Measurements from ENCODE around the gene GFY. TPM values are rescaled to one million over a fixed set of nuclear protein-coding genes. Genes with fewer than 3 reads are reported as not detected.
"Not testable (repeated sequence)": the region's sequence is repeated elsewhere in the genome, so short reads cannot be mapped to it uniquely, and the experiment has no call there.

The GFY gene
- total RNA-seq, 1 donor from 2014 or later, result not detected

DNA sequence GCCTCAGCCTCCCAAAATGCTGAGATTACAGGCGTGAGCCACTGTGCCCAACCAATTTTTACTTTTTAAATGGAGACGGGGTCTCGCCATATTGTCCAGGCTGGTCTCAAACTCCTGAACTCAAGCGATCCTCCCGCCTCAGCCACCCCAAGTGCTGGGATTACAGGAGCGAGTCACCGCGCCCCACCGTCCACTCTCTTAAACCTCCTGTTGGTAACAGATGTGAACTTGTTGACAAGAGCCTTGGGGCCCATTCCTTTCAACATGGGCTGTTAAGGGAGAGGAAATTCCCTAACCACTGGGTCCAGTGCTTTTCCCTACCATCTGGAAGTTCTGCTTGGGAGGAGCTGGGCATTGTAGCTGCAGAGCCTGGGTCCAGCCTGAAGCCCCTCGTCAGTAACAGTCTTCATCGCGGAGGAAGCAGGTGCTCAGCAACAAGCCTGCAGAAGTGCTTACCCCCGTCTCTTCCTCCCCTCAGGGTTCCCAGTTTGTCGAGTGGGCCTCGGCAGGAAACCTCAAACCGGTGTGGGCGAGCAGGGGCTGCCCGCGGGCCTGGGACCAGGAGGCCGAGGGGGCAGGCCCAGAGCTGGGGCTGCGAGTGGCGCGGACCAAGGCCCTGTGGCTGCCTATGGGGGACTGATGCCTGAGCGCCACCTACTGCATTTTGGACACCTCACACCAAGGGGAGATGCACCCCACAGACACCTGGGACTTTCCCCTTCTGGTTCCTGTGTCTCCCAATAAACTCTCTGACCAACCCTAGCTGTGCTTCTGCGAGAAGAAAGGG is 44.8 kb downstream of the GFY start:
- Mint-ChIP-seq H3K27me3 (ENCODE audit: low read depth, unreplicated experiment) (peaks cover 16% of the 10 kb centered on the region), H3K9me3 (ENCODE audit: unreplicated experiment) (no peaks in the 10 kb centered on the region), H3K4me3 (ENCODE audit: unreplicated experiment) (no peak overlapping the region), H3K27ac (ENCODE audit: unreplicated experiment) (no peak overlapping the region), H3K36me3 (ENCODE audit: low read depth, unreplicated experiment) (peaks cover 4% of the 10 kb centered on the region), H3K4me1 (ENCODE audit: low read depth, unreplicated experiment) (no peaks in the 10 kb centered on the region)
- no peak for TF ChIP-seq EZH2 (IDR thresholded peaks at IDR 0.05; ENCODE audit: insufficient read depth, low read length)
- TF ChIP-seq, protein P1, sequence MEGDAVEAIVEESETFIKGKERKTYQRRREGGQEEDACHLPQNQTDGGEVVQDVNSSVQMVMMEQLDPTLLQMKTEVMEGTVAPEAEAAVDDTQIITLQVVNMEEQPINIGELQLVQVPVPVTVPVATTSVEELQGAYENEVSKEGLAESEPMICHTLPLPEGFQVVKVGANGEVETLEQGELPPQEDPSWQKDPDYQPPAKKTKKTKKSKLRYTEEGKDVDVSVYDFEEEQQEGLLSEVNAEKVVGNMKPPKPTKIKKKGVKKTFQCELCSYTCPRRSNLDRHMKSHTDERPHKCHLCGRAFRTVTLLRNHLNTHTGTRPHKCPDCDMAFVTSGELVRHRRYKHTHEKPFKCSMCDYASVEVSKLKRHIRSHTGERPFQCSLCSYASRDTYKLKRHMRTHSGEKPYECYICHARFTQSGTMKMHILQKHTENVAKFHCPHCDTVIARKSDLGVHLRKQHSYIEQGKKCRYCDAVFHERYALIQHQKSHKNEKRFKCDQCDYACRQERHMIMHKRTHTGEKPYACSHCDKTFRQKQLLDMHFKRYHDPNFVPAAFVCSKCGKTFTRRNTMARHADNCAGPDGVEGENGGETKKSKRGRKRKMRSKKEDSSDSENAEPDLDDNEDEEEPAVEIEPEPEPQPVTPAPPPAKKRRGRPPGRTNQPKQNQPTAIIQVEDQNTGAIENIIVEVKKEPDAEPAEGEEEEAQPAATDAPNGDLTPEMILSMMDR (IDR thresholded peaks at IDR 0.05; ENCODE audit: insufficient read depth, low read depth, low read length), result no peak
- no peak overlapping the region for H3K4me3 ChIP-seq (ENCODE audit: insufficient read depth, low read depth, low read length)
- DNase-seq (ENCODE audit: low read depth), result no peak
- H3K79me2 ChIP-seq (ENCODE audit: insufficient read depth, low read length), result no peaks in the 10 kb centered on the region
- no peaks in the 10 kb centered on the region for H4K20me1 ChIP-seq (ENCODE audit: insufficient read depth, low read length)
- no peaks in the 10 kb centered on the region for H3K27me3 ChIP-seq (ENCODE audit: insufficient read depth, low read length)
- no peaks in the 10 kb centered on the region for H3K36me3 ChIP-seq (ENCODE audit: insufficient read depth, low read length)
- no peak overlapping the region for H2AFZ ChIP-seq (ENCODE audit: low read depth, low read length)
- FAIRE-seq, result no peak
- H3K9ac ChIP-seq (ENCODE audit: low read length), result no peak overlapping the region
- peaks cover 4% of the 10 kb centered on the region for H3K4me1 ChIP-seq (ENCODE audit: insufficient read depth, low read length)
- H3K27ac ChIP-seq (ENCODE audit: low read depth, low read length), result no peak overlapping the region
- H3K4me2 ChIP-seq (ENCODE audit: low read length), result no peak overlapping the region
- H3K9me3 ChIP-seq (ENCODE audit: insufficient read depth, low read depth, low read length), result no peaks in the 10 kb centered on the region

DNA sequence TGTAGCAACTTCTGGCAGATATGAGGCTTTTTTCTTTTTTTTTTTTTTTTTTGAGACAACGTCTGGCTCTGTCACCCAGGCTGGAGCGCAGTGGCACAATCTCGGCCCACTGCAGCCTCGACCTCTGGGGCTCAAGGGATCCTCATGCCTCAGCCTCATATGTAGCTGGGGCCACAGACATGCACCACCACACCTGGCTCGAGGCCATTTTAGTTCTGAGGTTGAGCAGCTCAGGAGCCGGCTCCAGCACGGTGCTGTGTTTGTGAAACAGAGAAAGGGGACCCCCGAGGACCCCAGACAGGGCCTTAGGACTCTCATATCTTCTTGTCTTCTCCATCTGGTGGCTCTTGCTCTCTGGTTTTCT is 45.4 kb downstream of the GFY start:
- no peak overlapping the region for H2AFZ ChIP-seq (ENCODE audit: low read depth, low read length)
- no peak overlapping the region for H3K27ac ChIP-seq (ENCODE audit: low read depth, low read length)
- Mint-ChIP-seq H3K27me3 (ENCODE audit: low read depth, unreplicated experiment) (peaks cover 20% of the 10 kb centered on the region), H3K27ac (ENCODE audit: unreplicated experiment) (no peak overlapping the region), H3K9me3 (ENCODE audit: unreplicated experiment) (no peaks in the 10 kb centered on the region), H3K36me3 (ENCODE audit: low read depth, unreplicated experiment) (peaks cover 4% of the 10 kb centered on the region), H3K4me3 (ENCODE audit: unreplicated experiment) (no peak overlapping the region), H3K4me1 (ENCODE audit: low read depth, unreplicated experiment) (no peaks in the 10 kb centered on the region)
- peaks cover 4% of the 10 kb centered on the region for H3K4me1 ChIP-seq (ENCODE audit: insufficient read depth, low read length)
- TF ChIP-seq, protein P1 (IDR thresholded peaks at IDR 0.05; ENCODE audit: insufficient read depth, low read depth, low read length), result no peak
- TF ChIP-seq EZH2 (IDR thresholded peaks at IDR 0.05; ENCODE audit: insufficient read depth, low read length), result no peak
- H3K4me2 ChIP-seq (ENCODE audit: low read length), result no peak overlapping the region
- FAIRE-seq (no peak), DNase-seq (ENCODE audit: low read depth) (no peak)
- H3K36me3 ChIP-seq (ENCODE audit: insufficient read depth, low read length), result no peaks in the 10 kb centered on the region
- no peaks in the 10 kb centered on the region for H3K27me3 ChIP-seq (ENCODE audit: insufficient read depth, low read length)
- no peak overlapping the region for H3K9ac ChIP-seq (ENCODE audit: low read length)
- H3K4me3 ChIP-seq (ENCODE audit: insufficient read depth, low read depth, low read length), result no peak overlapping the region
- H3K9me3 ChIP-seq (ENCODE audit: insufficient read depth, low read depth, low read length), result no peaks in the 10 kb centered on the region
- no peaks in the 10 kb centered on the region for H3K79me2 ChIP-seq (ENCODE audit: insufficient read depth, low read length)
- H4K20me1 ChIP-seq (ENCODE audit: insufficient read depth, low read length), result no peaks in the 10 kb centered on the region

DNA sequence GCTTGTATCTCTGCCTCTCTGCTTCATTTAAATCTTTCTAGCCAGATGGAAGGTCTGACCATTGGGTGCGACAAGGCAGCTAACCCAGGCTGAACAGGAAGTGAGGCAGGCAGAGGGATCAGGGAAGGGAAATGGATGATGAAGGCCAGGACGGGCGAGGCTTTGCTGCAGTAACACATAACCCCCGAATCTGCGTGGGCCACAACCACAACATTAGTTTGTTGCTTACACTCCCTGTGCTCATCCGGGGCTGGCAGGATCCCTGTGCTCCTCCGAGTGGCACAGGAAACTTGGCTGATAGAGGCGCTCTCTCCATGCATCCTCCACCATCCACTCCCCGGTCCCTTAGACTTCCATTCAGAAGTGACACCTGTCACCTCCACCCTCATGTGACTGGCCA is 47.7 kb downstream of the GFY start:
- H3K4me3 Mint-ChIP-seq (ENCODE audit: unreplicated experiment), result no peak overlapping the region
- H2AFZ ChIP-seq (ENCODE audit: low read depth, low read length), result no peak overlapping the region
- no peak for FAIRE-seq

DNA sequence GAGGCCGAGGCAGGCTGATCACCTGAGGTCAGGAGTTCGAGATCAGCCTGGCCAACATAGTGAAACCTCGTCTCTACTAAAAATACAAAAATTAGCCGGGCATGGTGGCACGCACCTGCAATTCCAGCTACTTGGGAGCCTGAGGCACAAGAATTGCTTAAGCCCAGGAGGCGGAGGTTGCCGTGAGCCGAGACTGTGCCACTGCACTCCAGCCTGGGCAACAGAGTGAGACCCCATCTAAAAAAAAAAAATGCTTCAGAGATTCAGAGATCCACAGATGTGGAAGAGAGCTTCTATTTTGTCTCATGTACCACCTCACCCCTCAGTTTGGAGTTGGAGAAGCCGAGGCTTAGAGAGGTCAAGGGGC is 48.3 kb downstream of the GFY start:
- H3K9me3 Mint-ChIP-seq (ENCODE audit: unreplicated experiment); H3K27ac Mint-ChIP-seq (ENCODE audit: unreplicated experiment); H3K36me3 ChIP-seq (ENCODE audit: insufficient read depth, low read length); H3K9me3 ChIP-seq (ENCODE audit: insufficient read depth, low read depth, low read length); H3K79me2 ChIP-seq (ENCODE audit: insufficient read depth, low read length); H3K4me3 Mint-ChIP-seq (ENCODE audit: unreplicated experiment); H3K27me3 ChIP-seq (ENCODE audit: insufficient read depth, low read length); H3K4me1 Mint-ChIP-seq (ENCODE audit: low read depth, unreplicated experiment); H3K4me1 ChIP-seq (ENCODE audit: insufficient read depth, low read length); FAIRE-seq; DNase-seq (ENCODE audit: low read depth); H3K27ac ChIP-seq (ENCODE audit: low read depth, low read length); H4K20me1 ChIP-seq (ENCODE audit: insufficient read depth, low read length); H3K36me3 Mint-ChIP-seq (ENCODE audit: low read depth, unreplicated experiment): not testable (repeated sequence)
- Histone ChIP-seq H2AFZ (ENCODE audit: low read depth, low read length) (peak overlapping the region; percentile 59), H3K4me3 (ENCODE audit: insufficient read depth, low read depth, low read length) (peak overlapping the region; percentile 37), H3K4me2 (ENCODE audit: low read length) (peak overlapping the region; percentile 90), H3K9ac (ENCODE audit: low read length) (peak overlapping the region; percentile 81)
- peaks cover 28% of the 10 kb centered on the region for H3K27me3 Mint-ChIP-seq (ENCODE audit: low read depth, unreplicated experiment)

More for the DNA sequence above, 47.7 kb downstream of the GFY start:
- Mint-ChIP-seq H3K27me3 (ENCODE audit: low read depth, unreplicated experiment) (peaks cover 28% of the 10 kb centered on the region), H3K9me3 (ENCODE audit: unreplicated experiment) (no peaks in the 10 kb centered on the region), H3K36me3 (ENCODE audit: low read depth, unreplicated experiment) (peaks cover 4% of the 10 kb centered on the region), H3K4me1 (ENCODE audit: low read depth, unreplicated experiment) (no peaks in the 10 kb centered on the region), H3K27ac (ENCODE audit: unreplicated experiment) (no peak overlapping the region)
- no peaks in the 10 kb centered on the region for H3K36me3 ChIP-seq (ENCODE audit: insufficient read depth, low read length)
- H3K27ac ChIP-seq (ENCODE audit: low read depth, low read length), result no peak overlapping the region
- H3K79me2 ChIP-seq (ENCODE audit: insufficient read depth, low read length), result no peaks in the 10 kb centered on the region
- TF ChIP-seq EZH2 (IDR thresholded peaks at IDR 0.05; ENCODE audit: insufficient read depth, low read length), result no peak
- TF ChIP-seq, protein P1 (IDR thresholded peaks at IDR 0.05; ENCODE audit: insufficient read depth, low read depth, low read length), result no peak
- H3K27me3 ChIP-seq (ENCODE audit: insufficient read depth, low read length), result no peaks in the 10 kb centered on the region
- H3K4me1 ChIP-seq (ENCODE audit: insufficient read depth, low read length), result peaks cover 4% of the 10 kb centered on the region
- H3K4me2 ChIP-seq (ENCODE audit: low read length), result no peak overlapping the region
- no peaks in the 10 kb centered on the region for H4K20me1 ChIP-seq (ENCODE audit: insufficient read depth, low read length)
- no peak overlapping the region for H3K4me3 ChIP-seq (ENCODE audit: insufficient read depth, low read depth, low read length)
- H3K9me3 ChIP-seq (ENCODE audit: insufficient read depth, low read depth, low read length), result no peaks in the 10 kb centered on the region
- no peak overlapping the region for H3K9ac ChIP-seq (ENCODE audit: low read length)
- DNase-seq (ENCODE audit: low read depth), result no peak

Measured in astrocyte (in vitro differentiated cells and primary cell).